Choroid plexus epithelial cell (primary cell): Measurements from ENCODE around the gene XKR7.

Experiments
- DNase-seq: peaks from one replicate; pipeline ENCODE4 v3.0.0-alpha.2; 2010; ENCODE audit warnings: low read depth
- H3K4me3 ChIP-seq: 2 replicates; pipeline ENCODE4 v1.5.1; 2011; ENCODE audit warnings: low read depth, mild to moderate bottlenecking, control low read depth, low read length, moderate library complexity
- CTCF ChIP-seq: conservative IDR thresholded peaks from 2 replicates; pipeline ENCODE4 v1.5.1; 2011; ENCODE audit warnings: low read depth, mild to moderate bottlenecking, control low read depth, inconsistent platforms, low read length, moderate library complexity

The XKR7 gene

DNA sequence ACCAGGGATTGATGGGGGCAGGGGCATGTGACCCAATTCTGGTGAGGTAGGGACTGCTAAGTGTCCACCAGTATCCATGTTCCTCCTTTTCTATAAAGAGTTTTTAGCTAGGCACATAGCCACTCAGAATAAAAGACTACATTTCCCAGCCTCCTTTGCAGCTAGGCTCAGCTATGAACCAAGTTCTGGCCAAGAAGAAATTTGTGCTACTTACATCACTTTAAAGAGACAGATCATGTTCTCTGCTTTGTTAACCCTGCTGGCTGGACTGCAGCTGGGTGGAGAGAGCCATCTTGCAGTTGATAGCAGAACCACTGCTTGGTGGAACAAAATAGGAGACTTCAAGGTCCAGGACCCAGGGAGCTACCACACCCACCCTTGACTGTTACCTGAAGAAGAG, 37.0 kb downstream of the XKR7 start:
- H3K4me3 ChIP-seq: no peak overlapping the region
- peak; percentile 10 for TF ChIP-seq CTCF
- DNase-seq: peak; percentile 57

DNA sequence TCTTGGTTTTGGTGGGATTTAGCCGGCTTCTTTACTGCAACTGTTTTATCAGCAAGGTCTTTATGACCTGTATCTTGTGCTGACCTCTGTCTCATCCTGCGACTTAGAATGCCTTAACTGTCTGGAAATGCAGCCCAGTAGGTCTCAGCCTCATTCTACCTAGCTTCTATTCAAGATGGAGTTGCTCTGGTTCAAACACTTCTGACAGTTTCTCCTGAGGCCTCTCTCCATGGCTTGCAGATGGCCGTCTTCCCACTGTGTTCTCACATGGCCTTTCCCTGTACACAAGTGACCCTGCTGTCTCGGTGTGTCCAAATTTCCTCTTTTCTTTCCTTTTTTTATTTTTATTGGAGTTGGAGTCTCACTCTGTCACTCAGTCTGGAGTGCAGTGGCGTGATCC, 38.1 kb downstream of the XKR7 start:
- no peak for DNase-seq
- TF ChIP-seq CTCF: no peak
- no peak overlapping the region for H3K4me3 ChIP-seq

DNA sequence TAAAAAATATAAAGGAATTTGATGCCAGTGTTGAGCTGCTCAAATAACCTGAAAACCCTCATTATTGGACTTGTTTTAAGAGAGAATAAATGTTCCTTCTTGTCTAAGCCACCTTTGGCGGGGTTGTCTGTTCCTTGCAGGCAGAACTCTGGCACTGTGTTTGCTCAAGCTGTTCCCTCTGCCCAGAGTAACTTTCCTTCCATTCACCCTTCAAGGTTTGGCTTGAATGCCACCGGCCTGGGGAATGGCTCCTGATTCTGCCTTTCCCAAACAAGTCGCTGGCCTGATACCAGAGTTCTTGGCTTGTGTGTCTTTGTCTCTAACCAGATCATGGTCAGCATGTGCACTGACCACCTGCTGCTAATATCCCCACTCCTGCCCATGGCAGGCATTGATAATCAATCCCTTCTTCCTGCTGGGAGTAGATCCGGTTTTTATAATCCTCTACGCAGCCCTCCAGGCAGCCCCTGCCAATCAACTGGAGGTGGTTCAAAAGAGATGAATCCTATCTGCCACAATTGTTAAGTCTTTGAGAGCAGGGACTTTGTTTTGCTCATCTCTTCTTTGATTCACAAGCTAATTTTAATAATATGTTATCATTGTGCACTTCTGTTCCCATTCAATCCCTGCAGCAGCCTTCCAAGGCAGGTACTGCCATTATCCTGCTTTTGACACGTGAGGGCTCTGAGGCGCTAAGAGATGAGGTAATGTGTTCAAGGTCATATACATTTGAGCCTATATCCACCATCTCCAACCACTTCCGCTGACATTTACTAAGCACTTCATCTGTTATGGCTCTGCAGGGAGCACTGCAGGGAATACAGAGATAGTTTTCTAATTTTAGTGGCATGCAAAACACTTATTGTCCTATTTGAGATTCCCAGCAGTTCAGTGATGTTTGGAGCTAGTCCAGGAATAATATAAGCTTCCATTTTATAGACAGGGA, 39.2 kb downstream of the XKR7 start:
- H3K4me3 ChIP-seq: no peak overlapping the region
- DNase-seq: peak; percentile 41
- TF ChIP-seq CTCF: no peak

GRCh38 chr20:32007787-32008616, 40.1 kb downstream of the XKR7 start:
- TF ChIP-seq CTCF: no peak
- DNase-seq: peak; percentile 9
- H3K4me3 ChIP-seq: no peak overlapping the region

DNA sequence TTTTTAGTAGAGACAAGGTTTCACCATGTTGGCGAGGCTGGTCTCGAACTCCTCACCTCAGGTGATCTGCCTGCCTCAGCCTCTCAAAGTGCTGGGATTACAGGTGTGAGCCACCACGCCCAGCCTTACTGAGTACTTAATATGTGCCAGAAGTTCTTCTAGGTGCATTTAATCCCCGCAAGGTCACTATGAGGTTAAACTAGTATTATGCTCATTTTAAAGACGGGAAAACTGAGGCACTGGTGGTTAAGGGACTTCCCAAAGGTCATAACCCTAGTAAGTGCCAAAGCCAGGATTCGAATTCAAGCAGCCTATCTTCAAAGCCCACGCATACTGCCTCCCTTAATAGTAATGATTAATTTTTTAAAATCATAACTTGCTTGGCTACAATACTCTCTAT, 41.6 kb downstream of the XKR7 start:
- no peak overlapping the region for H3K4me3 ChIP-seq
- TF ChIP-seq CTCF: no peak
- no peak for DNase-seq

DNA sequence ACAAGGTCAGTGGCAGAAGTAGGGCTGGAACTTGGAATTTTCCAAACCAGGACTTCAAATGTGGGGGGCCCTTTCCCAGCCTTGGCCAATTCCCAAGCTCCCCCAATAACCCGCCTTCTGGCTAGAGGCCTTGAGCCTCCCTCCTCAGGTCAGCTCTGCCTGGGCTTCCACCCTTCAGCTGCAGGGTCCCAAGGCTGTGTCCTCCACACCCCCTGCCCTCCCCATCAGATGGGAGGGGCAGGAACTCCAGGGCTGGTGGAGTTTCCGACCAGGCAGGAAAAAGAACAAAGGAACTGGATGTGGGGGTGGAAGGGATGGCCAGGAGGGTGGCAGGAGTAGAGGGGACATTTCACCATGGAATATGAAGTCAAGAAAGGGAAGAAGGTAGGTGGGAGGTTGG, 42.1 kb downstream of the XKR7 start, which contains the start of gene CCM2L:
Gene CCM2L, plus strand, starts transcription at position 338 of the 400 bp plus-strand sequence. Its CDS starts 17 bp downstream, at position 355.
- no peak for TF ChIP-seq CTCF
- no peak for DNase-seq
- no peak within 1 kb of the TSS for H3K4me3 ChIP-seq
